ENCODE measurements around the gene CD9.

The CD9 gene

DNA sequence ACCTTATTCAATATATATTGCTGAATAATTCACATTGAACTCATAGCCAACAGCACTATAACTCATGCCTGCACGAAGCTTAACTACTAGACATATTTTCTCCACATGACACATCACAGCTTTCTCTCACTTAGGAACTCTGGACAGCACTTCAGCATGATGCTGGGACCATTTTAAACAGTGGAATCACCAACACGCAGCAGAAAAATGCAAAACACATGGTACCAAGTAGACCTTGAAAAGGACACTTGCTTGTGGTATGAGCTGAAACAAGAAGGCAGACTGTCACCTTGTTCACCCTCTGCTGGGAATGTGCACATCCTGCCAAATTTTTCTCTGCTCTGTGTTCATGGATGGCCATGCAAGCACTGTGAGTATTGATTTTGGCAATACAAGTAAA lies 34.8 kb upstream of the CD9 start:
- no CpG with 5 or more reads among the region's 2 CpGs for WGBS (ENCODE audit: insufficient coverage, insufficient read length)
- Histone ChIP-seq H3K9me3 (ENCODE audit: control insufficient read depth, insufficient read depth, low read length) (no peaks in the 10 kb centered on the region), H3K4me3 (ENCODE audit: low read length) (no peak overlapping the region), H3K27ac (ENCODE audit: low read length) (no peak overlapping the region), H3K36me3 (ENCODE audit: control insufficient read depth, insufficient read depth, low read length) (no peaks in the 10 kb centered on the region), H3K27me3 (ENCODE audit: control insufficient read depth, insufficient read depth, low read length) (no peaks in the 10 kb centered on the region), H3K4me1 (ENCODE audit: control insufficient read depth, insufficient read depth, low read length) (no peaks in the 10 kb centered on the region; the same call in 1 of the 2 replicates)
- no peak for DNase-seq (ENCODE audit: low read depth, low spot score)

DNA sequence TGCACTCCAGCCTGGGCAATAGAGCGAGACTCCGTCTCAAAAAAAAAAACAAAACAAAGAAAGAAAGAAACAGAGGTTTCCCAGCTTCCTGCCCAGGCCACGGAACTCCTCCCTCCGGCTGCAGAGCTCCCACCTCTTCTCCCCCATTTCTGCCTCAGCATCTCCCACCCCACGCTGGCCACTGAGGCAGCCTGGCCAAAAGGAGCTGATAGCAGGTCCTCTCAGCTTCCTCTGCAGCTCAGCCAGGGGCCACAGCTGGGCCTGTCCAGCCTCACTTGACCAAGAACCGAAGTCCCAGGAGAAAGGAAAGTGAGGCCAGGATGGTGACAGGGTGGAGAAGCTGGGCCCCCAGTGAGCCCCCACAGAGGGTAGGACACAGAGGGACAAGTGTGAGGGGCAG lies 33.4 kb upstream of the CD9 start:
- Histone ChIP-seq H3K9me3 (ENCODE audit: control insufficient read depth, insufficient read depth, low read length) (no peaks in the 10 kb centered on the region), H3K27me3 (ENCODE audit: control insufficient read depth, insufficient read depth, low read length) (no peaks in the 10 kb centered on the region), H3K36me3 (ENCODE audit: control insufficient read depth, insufficient read depth, low read length) (no peaks in the 10 kb centered on the region), H3K27ac (ENCODE audit: low read length) (no peak overlapping the region), H3K4me3 (ENCODE audit: low read length) (no peak overlapping the region), H3K4me1 (ENCODE audit: control insufficient read depth, insufficient read depth, low read length) (no peaks in the 10 kb centered on the region)
- DNase-seq (ENCODE audit: low read depth, low spot score), result no peak
- no CpG with 5 or more reads among the region's 6 CpGs for WGBS (ENCODE audit: insufficient coverage, insufficient read length)

DNA sequence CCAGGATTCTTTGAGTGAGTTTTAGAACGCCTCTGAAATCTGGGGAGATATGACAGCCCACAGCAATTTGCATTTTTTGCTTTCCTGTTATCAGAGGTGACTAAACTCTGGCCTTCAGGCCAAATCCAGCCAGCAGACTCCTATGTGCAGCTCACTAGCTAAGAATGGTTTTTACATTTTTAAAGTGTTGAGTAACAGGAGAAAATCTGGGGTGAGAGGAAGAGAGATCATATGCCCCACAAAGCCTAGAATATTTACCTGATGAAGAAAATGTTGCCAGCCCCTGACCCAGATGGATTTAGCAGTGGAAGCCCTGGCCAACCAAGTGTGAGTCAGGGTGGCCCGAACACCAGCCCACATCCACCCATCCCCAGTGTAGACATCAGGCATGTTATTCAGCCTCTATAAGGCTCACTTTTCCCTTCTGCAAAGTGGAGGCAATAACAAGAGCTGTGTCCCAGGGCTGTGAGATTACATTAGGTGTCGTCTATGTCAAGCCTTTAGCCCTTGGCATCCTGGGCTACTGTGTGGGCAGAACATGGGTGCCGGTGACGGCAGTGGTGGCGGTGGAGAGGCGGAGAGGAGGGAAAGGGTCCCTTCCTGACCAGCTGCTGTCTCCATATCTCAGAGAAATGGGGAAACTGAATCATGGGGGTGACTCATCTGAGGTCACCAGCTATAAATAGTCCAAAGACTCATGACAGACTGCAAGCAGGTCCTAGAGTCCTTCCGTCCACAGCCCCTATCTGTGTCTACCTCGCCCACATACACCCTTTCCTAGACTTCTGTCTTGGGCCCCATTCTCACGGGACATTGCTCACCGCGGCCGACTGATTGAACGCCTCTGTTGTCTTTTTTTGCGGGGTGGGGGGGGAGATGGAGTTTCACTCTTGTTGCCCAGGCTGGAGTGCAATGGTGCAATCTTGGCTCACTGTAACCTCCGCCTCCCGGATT lies 32.6 kb upstream of the CD9 start:
- Histone ChIP-seq H3K4me3 (ENCODE audit: low read length) (no peak overlapping the region), H3K9me3 (ENCODE audit: control insufficient read depth, insufficient read depth, low read length) (no peaks in the 10 kb centered on the region), H3K27ac (ENCODE audit: low read length) (no peak overlapping the region), H3K4me1 (ENCODE audit: control insufficient read depth, insufficient read depth, low read length) (no peaks in the 10 kb centered on the region), H3K27me3 (ENCODE audit: control insufficient read depth, insufficient read depth, low read length) (no peaks in the 10 kb centered on the region), H3K36me3 (ENCODE audit: control insufficient read depth, insufficient read depth, low read length) (no peaks in the 10 kb centered on the region)
- DNase-seq (ENCODE audit: low read depth, low spot score), result no peak
- WGBS (ENCODE audit: insufficient coverage, insufficient read length), result no CpG with 5 or more reads among the region's 17 CpGs

DNA sequence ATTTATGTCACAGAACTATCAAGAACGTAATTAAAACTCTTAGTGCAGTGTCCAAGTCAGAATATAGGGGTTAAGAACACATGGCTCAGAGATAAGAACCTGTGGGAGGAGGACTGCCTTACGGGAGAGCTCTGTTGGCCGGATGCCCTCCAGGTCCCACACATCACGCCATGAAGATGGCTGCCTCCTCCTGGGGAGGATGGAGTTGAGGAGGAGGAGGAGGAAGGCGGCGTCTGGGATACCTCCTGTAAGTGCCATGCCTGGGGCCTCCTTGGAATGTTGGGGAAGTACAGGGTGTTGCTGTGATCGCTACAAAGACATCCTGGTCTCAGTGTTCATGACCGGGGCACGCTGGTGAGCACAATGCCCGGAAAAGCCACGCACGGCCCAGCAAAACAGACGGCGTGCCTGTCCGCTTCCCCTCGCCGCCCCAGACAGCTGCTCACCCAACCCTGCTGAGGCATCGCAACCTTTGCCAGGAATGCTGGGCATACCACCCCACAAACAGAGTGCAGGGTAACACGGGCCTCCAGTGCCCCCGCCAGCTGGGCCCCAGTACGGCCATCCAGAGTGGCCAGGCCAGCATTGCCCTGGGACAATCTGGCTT lies 28.7 kb upstream of the CD9 start:
- WGBS (ENCODE audit: insufficient coverage, insufficient read length), result no CpG with 5 or more reads among the region's 21 CpGs
- H3K9me3 ChIP-seq (ENCODE audit: control insufficient read depth, insufficient read depth, low read length), result no peaks in the 10 kb centered on the region
- H3K4me3 ChIP-seq (ENCODE audit: low read length), result no peak overlapping the region
- H3K4me1 ChIP-seq (ENCODE audit: control insufficient read depth, insufficient read depth, low read length), result no peaks in the 10 kb centered on the region
- no peaks in the 10 kb centered on the region for H3K27me3 ChIP-seq (ENCODE audit: control insufficient read depth, insufficient read depth, low read length)
- no peak for DNase-seq (ENCODE audit: low read depth, low spot score)
- H3K27ac ChIP-seq (ENCODE audit: low read length), result no peak overlapping the region
- no peaks in the 10 kb centered on the region for H3K36me3 ChIP-seq (ENCODE audit: control insufficient read depth, insufficient read depth, low read length)

DNA sequence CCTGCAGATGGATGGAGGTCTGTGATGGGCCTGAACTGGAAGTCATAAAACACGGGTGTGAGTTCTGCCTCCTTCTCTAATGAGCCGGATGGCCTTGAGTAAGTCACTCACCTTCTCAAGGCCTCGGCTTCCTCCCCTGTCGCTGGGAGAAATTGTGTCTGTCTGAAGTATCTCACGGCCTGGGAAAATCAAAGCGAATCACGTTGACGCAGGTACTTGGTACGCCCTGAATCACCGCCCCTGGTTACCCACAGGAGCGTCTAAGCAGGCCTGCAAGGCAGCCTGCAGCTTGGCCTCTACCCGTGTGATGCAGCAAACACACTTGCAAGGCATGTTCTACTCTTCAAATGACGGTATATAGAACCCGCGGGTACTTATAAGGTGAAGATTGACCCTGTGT lies 28.1 kb upstream of the CD9 start:
- Histone ChIP-seq H3K27ac (ENCODE audit: low read length) (no peak overlapping the region), H3K4me1 (ENCODE audit: control insufficient read depth, insufficient read depth, low read length) (no peaks in the 10 kb centered on the region), H3K27me3 (ENCODE audit: control insufficient read depth, insufficient read depth, low read length) (no peaks in the 10 kb centered on the region), H3K36me3 (ENCODE audit: control insufficient read depth, insufficient read depth, low read length) (no peaks in the 10 kb centered on the region), H3K9me3 (ENCODE audit: control insufficient read depth, insufficient read depth, low read length) (no peaks in the 10 kb centered on the region), H3K4me3 (ENCODE audit: low read length) (no peak overlapping the region)
- DNase-seq (ENCODE audit: low read depth, low spot score), result no peak
- no CpG with 5 or more reads among the region's 15 CpGs for WGBS (ENCODE audit: insufficient coverage, insufficient read length)

DNA sequence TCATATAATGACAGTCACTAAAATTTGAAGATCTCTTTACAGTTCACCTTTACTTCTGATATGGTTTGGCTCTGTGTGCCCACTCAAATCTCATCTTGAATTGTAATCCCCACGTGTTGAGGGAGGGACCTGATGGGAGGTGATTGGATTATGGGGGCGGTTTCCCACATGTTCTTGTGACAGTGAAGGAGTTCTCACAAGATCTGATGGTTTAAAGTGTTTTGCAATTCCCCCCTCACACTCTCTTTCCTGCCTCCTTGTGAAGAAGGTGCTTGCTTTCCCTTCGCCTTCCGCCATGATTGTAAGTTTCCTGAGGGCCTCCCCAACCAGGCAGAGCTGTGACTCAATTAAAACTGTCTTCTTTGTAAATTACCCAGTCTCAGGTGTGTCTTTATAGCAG lies 27.3 kb upstream of the CD9 start:
- H3K36me3 ChIP-seq (ENCODE audit: control insufficient read depth, insufficient read depth, low read length), result no peaks in the 10 kb centered on the region
- H3K27ac ChIP-seq (ENCODE audit: low read length), result no peak overlapping the region
- DNase-seq (ENCODE audit: low read depth, low spot score), result no peak
- no peaks in the 10 kb centered on the region for H3K27me3 ChIP-seq (ENCODE audit: control insufficient read depth, insufficient read depth, low read length)
- WGBS (ENCODE audit: insufficient coverage, insufficient read length), result no CpG with 5 or more reads among the region's 4 CpGs
- no peaks in the 10 kb centered on the region for H3K4me1 ChIP-seq (ENCODE audit: control insufficient read depth, insufficient read depth, low read length)
- no peaks in the 10 kb centered on the region for H3K9me3 ChIP-seq (ENCODE audit: control insufficient read depth, insufficient read depth, low read length)
- no peak overlapping the region for H3K4me3 ChIP-seq (ENCODE audit: low read length)

DNA sequence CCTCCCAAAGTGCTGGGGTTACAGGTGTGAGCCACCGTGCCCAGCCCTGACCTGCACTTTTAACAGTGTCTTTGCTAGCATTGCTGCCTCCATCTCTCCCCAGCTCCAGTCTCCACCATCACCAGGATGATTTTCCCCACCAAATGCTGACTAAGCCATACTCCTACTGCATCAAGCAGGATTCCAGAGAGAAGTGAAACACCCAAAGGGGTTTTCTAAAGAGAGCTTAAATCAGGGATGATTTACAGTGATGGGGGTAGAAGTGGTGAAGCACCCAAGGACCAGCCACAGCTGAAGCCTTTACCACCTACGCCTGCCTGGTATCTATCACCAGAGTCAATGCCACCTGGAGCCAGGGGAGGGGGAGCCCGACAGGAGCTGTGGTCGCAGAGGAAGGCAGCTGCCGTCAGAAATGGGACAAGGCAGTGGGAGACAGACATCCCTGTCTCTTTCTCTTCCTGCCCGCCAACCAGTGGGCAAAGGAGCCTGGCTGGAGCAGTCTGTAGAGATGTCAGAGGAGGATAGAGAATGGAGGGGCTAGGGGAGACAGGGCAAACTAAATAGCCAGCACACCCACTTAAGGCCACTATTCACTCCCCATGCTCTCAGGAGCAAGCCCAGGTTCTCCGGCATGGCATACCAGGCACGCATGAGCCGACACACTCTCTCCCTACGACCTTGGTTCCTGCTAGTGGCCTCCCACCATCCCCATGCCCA lies 22.4 kb upstream of the CD9 start:
- Histone ChIP-seq H3K4me3 (ENCODE audit: low read length) (no peak overlapping the region), H3K27ac (ENCODE audit: low read length) (no peak overlapping the region), H3K4me1 (ENCODE audit: control insufficient read depth, insufficient read depth, low read length) (peaks cover 2% of the 10 kb centered on the region; the same call in 1 of the 2 replicates), H3K27me3 (ENCODE audit: control insufficient read depth, insufficient read depth, low read length) (no peaks in the 10 kb centered on the region), H3K36me3 (ENCODE audit: control insufficient read depth, insufficient read depth, low read length) (no peaks in the 10 kb centered on the region), H3K9me3 (ENCODE audit: control insufficient read depth, insufficient read depth, low read length) (no peaks in the 10 kb centered on the region)
- WGBS (ENCODE audit: insufficient coverage, insufficient read length), result no CpG with 5 or more reads among the region's 10 CpGs
- no peak for DNase-seq (ENCODE audit: low read depth, low spot score)

DNA sequence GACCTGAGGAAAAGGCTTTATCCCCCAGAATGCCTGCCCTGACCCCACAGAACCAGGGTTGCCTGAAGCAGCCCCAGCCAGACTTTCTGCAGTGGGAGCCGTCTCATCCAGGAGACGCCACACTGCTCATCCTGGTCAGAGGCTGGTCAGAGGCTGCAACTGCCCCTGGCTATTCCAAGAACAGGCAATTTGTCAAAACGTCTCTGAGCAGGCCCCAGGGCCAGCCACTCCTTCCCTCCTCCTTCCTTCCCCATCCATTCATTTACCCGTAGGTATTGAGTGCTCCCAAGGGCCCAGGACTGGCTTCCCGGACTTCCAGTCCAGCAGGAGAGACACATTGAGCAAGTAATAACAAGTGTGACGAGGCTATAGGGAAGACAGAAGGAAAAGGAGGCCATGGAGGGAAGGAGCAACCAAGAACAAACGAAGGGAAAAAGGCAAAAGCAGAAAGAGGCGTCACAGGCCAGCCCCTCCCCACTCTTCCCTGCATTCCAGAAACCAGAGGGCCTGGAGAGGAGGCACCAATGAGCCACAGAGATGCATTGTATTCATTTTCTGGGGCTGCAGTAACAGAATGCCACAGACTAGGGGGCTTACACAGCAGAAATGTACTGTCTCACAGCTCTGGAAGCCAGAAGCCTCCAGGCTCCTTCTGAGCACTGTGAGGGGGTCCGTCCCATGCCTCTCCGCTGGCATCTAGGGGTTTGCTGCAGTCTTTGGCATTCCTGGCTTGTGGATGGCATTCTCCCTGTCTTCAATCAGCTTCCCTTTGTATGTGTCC lies 21.0 kb upstream of the CD9 start:
- Histone ChIP-seq H3K27ac (ENCODE audit: low read length) (no peak overlapping the region), H3K4me1 (ENCODE audit: control insufficient read depth, insufficient read depth, low read length) (peaks cover 2% of the 10 kb centered on the region; the same call in 1 of the 2 replicates), H3K9me3 (ENCODE audit: control insufficient read depth, insufficient read depth, low read length) (no peaks in the 10 kb centered on the region), H3K27me3 (ENCODE audit: control insufficient read depth, insufficient read depth, low read length) (no peaks in the 10 kb centered on the region), H3K4me3 (ENCODE audit: low read length) (no peak overlapping the region), H3K36me3 (ENCODE audit: control insufficient read depth, insufficient read depth, low read length) (no peaks in the 10 kb centered on the region; the same call in 1 of the 2 replicates)
- no peak for DNase-seq (ENCODE audit: low read depth, low spot score)
- no CpG with 5 or more reads among the region's 10 CpGs for WGBS (ENCODE audit: insufficient coverage, insufficient read length)

DNA sequence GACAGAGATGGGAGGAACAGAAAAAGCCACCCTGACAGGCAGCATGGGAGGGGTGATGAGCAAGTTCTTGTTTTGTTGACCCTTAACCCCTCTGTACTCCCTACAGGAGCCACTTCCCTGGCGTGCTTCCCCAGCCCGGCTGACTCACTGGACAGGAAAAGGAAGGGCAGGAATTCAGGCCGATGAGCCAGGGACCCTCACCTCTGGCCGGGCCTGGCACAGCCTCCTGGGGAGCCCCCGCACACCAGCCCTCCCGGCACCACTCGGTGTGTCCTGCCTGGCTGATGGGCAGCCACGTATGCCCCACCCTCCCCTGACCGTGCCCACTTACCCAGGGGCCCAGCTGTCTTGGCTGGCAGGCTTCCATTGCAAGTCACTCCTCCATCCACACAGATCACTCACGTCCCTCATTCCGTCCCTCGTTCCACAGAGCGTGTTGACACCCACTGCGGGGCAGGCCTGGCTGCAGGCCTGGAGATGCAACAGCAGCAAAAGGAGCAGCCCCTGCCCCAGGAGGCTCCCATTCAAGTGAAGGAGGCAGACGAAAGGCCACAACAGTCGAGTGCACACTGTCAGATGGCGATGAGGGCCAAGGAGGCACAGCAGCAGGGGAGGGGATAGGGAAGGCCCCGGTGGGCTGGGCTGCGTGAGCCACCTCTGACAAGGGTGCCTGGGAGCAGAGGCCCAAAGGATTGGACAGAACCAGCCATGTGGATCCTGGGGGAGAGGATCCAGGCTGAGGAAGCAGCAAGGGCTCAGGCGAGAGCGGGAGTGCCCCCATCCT lies 19.7 kb upstream of the CD9 start:
- Histone ChIP-seq H3K9me3 (ENCODE audit: control insufficient read depth, insufficient read depth, low read length) (no peaks in the 10 kb centered on the region), H3K36me3 (ENCODE audit: control insufficient read depth, insufficient read depth, low read length) (no peaks in the 10 kb centered on the region; the same call in 1 of the 2 replicates), H3K4me1 (ENCODE audit: control insufficient read depth, insufficient read depth, low read length) (peaks cover 2% of the 10 kb centered on the region; the same call in 1 of the 2 replicates), H3K27ac (ENCODE audit: low read length) (no peak overlapping the region), H3K27me3 (ENCODE audit: control insufficient read depth, insufficient read depth, low read length) (no peaks in the 10 kb centered on the region), H3K4me3 (ENCODE audit: low read length) (no peak overlapping the region)
- WGBS (ENCODE audit: insufficient coverage, insufficient read length), result no CpG with 5 or more reads among the region's 21 CpGs
- DNase-seq (ENCODE audit: low read depth, low spot score), result no peak
